Activated B cell treated with CpG ODN at 0.5 μM for 24 hours (primary cell): ENCODE results near the gene INTS1. TPM values are rescaled to one million over a fixed set of nuclear protein-coding genes. Genes with fewer than 3 reads are reported as not detected.

Source experiments
- ATAC-seq: fragments of 200-7000 bp; cut with Tn5 transposase; one replicate; pipeline ENCODE4 v1.10.0; 2021; ENCODE audit warnings: low read depth, mild to moderate bottlenecking, moderate library complexity
- CTCF ChIA-PET: fragments of 350-600 bp; sonication (Branson Sonifier 250); formaldehyde crosslinking; loops from one replicate; lab custom pipeline; 2021; ENCODE audit warnings: antibody characterized with exemption; lab: Charles Lee
- POLR2A ChIA-PET: fragments of 350-600 bp; sonication (Branson Sonifier 250); formaldehyde crosslinking; loops from one replicate; lab custom pipeline; 2021; ENCODE audit warnings: antibody characterized with exemption; lab: Charles Lee
- DNase-seq: peaks from one replicate; pipeline ENCODE4 v3.0.0; 2022
- H3K27ac Mint-ChIP-seq: one replicate; pipeline ENCODE4 v1.8.0; 2020; ENCODE audit warnings: mixed read lengths
- H3K27me3 Mint-ChIP-seq: one replicate; pipeline ENCODE4 v1.8.0; 2021; ENCODE audit warnings: mixed read lengths
- H3K36me3 Mint-ChIP-seq: one replicate; pipeline ENCODE4 v1.8.0; 2021; ENCODE audit warnings: low read depth, mixed read lengths
- H3K4me1 Mint-ChIP-seq: one replicate; pipeline ENCODE4 v1.8.0; 2021; ENCODE audit warnings: mixed read lengths
- H3K4me3 Mint-ChIP-seq: one replicate; pipeline ENCODE4 v1.8.0; 2020; ENCODE audit warnings: mild to moderate bottlenecking, mixed read lengths
- H3K9me3 Mint-ChIP-seq: one replicate; pipeline ENCODE4 v1.8.0; 2020; ENCODE audit warnings: mixed read lengths
- CTCF ChIP-seq: fragments of 200-600 bp; IDR thresholded peaks from one replicate; pipeline ENCODE4 v1.8.0; 2022; ENCODE audit warnings: antibody characterized with exemption, mild to moderate bottlenecking
- intact Hi-C: fragments of 100-400 bp; cut with micrococcal nuclease; formaldehyde crosslinking; loops from one replicate; pipeline ENCODE4 v1.15.1; 2024
- total RNA-seq: library from RNA; stranded (reverse); gene quantifications from 2 replicates; pipeline ENCODE4 v1.2.3, GENCODE V29; 2022

The INTS1 gene
- total RNA-seq, 1 donor from 2014 or later = 110 TPM

GRCh38 chr7:1466524-1467271 is 37.5 kb downstream of the INTS1 start:
- ChIA-PET CTCF (no interaction called here), POLR2A (no interaction called here)
- TF ChIP-seq CTCF = no peak
- Mint-ChIP-seq H3K27me3 (no peaks in the 10 kb centered on the region), H3K36me3 (peaks cover 10% of the 10 kb centered on the region), H3K9me3 (no peaks in the 10 kb centered on the region), H3K4me3 (no peak overlapping the region), H3K4me1 (peaks cover under 1% of the 10 kb centered on the region), H3K27ac (no peak overlapping the region)
- intact Hi-C loops = no loop called here
- ATAC-seq (no peak), DNase-seq (no peak)

GRCh38 chr7:1464694-1465093 is 39.5 kb downstream of the INTS1 start:
- no peaks in the 10 kb centered on the region for H3K9me3 Mint-ChIP-seq
- POLR2A ChIA-PET = no interaction called here
- H3K27ac Mint-ChIP-seq = no peak overlapping the region
- H3K4me1 Mint-ChIP-seq = peaks cover 7% of the 10 kb centered on the region
- no peak for ATAC-seq
- H3K4me3 Mint-ChIP-seq = no peak overlapping the region
- no peak for TF ChIP-seq CTCF
- no peak for DNase-seq
- H3K27me3 Mint-ChIP-seq = no peaks in the 10 kb centered on the region
- peaks cover 4% of the 10 kb centered on the region for H3K36me3 Mint-ChIP-seq
- CTCF ChIA-PET = no interaction called here
- intact Hi-C loops = no loop called here

GRCh38 chr7:1463676-1464223 is 40.4 kb downstream of the INTS1 start:
- H3K9me3 Mint-ChIP-seq = no peaks in the 10 kb centered on the region
- ATAC-seq = no peak
- DNase-seq = no peak
- H3K4me1 Mint-ChIP-seq = peaks cover 7% of the 10 kb centered on the region
- no peak overlapping the region for H3K27ac Mint-ChIP-seq
- TF ChIP-seq CTCF = no peak
- intact Hi-C loops = no loop called here
- ChIA-PET POLR2A (no interaction called here), CTCF (no interaction called here)
- peaks cover 3% of the 10 kb centered on the region for H3K36me3 Mint-ChIP-seq
- no peak overlapping the region for H3K4me3 Mint-ChIP-seq
- H3K27me3 Mint-ChIP-seq = no peaks in the 10 kb centered on the region

- intact Hi-C loops = no loop called here
- no peak for DNase-seq
- Mint-ChIP-seq H3K36me3 (no peaks in the 10 kb centered on the region), H3K9me3 (no peaks in the 10 kb centered on the region), H3K4me1 (peaks cover 11% of the 10 kb centered on the region), H3K27me3 (no peaks in the 10 kb centered on the region), H3K27ac (peak overlapping the region; percentile 3), H3K4me3 (no peak overlapping the region)
- TF ChIP-seq CTCF = no peak
- no peak for ATAC-seq
- CTCF ChIA-PET = no interaction called here
- POLR2A ChIA-PET = no interaction called here
Observed at GRCh38 chr7:1461646-1462375, 42.4 kb downstream of the INTS1 start.
